Myometrial cell (primary cell): ENCODE results near the gene FAM98C. TPM values are rescaled to one million over a fixed set of nuclear protein-coding genes. Genes with fewer than 3 reads are reported as not detected.

Experiments used
- total RNA-seq: library from RNA; depleted of rRNA; stranded (reverse); fragments of >200 nt; gene quantifications from 2 replicates; pipeline ENCODE4 v1.2.3, GENCODE V29; 2015

The FAM98C gene
- 14.9 and 17.3 TPM in 2 replicates for total RNA-seq

GRCh38 chr19:38402967-38403674 lies at the start of gene FAM98C:
Gene FAM98C, plus strand, starts transcription at chr19:38403093. Its CDS starts 61 bp downstream, at chr19:38403154.

GRCh38 chr19:38374332-38375097 lies 28.4 kb upstream of the FAM98C start, which contains the start of gene PSMD8:
Gene PSMD8, plus strand, starts transcription at chr19:38374571. Its CDS starts 31 bp downstream, at chr19:38374602.

DNA sequence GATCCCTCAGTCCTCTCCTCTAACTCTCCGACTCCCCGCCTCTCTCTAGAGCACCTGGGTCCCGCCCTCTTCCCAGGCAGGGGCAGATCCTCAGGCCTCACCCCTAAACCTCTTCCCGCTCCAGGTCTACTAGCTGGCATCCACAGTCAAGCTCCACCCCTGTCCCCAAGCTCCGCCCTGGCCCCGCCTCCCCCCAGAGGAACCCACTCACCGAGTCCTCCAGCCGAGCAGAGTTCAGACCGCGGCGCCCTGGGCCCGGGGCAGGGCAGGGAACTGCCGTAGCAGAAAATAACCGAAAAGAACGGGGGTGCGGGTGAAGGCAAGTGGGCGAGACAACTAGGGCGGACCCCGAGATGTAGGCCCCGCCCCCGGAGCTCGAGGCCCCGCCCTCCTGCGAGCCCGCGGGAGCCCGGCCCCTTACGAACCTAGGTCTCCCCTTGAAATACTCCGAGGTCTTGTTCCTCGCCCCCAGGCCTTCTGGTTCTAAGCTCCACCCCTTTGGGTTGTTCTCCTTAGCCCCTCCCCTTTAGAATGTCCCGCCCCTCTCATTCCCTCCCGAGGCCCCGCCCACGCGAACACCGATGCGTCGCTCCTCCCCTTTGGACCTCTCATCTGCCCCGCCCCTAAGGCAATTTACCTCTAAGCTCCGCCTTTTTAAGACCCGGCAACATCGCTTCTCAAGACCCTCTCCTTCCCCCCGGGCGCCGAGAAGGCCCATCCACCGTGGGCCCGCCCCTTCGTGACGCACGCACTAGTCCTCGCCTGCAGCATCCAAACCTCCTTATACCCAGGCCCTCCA lies 15.1 kb upstream of the FAM98C start, which contains the start of gene GGN:
Gene GGN (minus strand): TSS at position 485 of the 799 bp plus-strand sequence. CDS start 773 bp downstream, outside the sequence.

DNA sequence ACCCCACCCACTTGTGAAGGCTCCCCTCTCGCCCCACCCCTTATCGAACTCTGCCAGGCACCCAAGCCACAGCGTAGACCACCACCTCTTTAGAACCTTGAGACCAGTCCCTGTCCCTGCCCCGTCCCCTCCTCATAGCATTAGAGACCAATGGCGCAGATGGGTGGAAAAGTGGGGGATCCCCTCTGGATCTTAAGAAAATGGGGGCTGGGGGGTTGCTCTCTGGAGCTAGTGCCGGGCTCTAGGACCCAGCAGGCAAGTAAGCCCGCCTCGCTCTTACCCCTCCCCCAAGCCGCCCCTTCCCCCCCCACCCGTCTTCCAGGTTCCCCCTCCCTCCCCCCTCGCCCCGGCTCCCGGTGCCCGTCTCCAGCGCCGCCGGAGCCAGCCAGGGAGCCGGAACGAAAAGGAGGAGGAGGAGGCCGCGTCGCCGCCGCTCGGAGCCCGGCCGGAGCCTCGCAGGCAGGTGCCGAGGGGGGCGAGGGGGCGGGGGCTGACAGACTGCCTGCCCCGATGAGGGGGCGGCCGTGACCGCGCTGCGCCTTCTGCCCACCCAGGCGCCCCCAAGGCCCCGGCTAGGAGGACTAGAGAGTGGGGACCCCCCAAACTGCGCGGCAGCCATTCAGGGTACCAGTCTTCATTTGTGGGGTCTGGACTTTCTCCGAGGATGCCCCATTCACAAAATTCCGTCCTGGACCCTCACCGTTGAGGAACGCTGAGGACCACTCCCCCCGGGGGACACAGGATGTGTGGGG lies 14.4 kb upstream of the FAM98C start, which contains the start of gene SPRED3:
Gene SPRED3 (plus strand): TSS at position 349 of the 752 bp plus-strand sequence. CDS start 1,606 bp downstream, outside the sequence.

DNA sequence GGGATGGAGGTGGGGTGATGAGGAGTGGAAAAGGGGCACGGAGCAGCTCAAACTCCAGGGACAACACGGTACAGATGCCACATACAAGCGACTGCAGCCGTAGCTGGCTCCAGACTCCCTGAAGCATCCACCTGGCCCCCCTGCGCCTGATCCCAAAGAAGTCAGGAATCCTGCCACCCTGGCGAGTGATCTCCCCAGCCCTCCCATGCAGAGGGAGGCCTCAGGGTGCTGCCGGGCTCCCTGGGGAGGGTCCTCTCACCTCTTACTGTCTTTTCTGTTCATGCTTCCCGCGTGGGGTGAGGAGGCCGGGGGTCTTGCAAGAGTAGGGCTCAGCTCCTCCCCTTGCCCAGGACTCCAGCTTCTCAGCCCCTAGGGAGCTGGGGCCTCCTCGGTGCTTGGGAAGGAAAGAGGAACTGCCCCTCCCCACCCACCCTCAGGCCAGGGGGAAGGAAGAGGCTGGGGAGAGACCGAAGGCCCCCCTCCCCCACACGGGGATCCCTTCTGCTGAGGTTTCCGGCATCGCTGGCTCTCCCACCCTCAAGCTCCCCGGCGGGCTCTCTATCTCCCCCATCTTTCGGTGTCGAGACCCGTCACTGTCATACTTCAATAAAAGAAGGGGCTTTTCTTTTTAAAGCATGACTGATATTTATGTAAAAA lies 23.0 kb downstream of the FAM98C start, which contains the start of gene RASGRP4:
Gene RASGRP4 (minus strand): TSS at position 410 of the 657 bp plus-strand sequence. CDS start 128 bp downstream, at position 282.

GRCh38 chr19:38433268-38433733 lies 30.4 kb downstream of the FAM98C start, which contains the start of gene RYR1:
Gene RYR1, plus strand, starts transcription at chr19:38433691. Its CDS starts 139 bp downstream, at chr19:38433830.

Other genes starting within 250 kb of the FAM98C start
- gene DPF1, start 178.9 kb upstream of the FAM98C start, total RNA-seq = 2.1 and 3.5 TPM in 2 replicates
- 1.6 TPM in 1 of 2 replicates, not detected in the other for gene PPP1R14A, start 146.7 kb upstream of the FAM98C start, total RNA-seq
- 3.7 and 7.5 TPM in 2 replicates for gene SPINT2, start 138.5 kb upstream of the FAM98C start, total RNA-seq
- not detected in 2 replicates for gene C19orf33, start 98.8 kb upstream of the FAM98C start, total RNA-seq
- 130 and 131 TPM in 2 replicates for gene YIF1B, start 87.1 kb upstream of the FAM98C start, total RNA-seq
- 3.2 and 3.7 TPM in 2 replicates for gene KCNK6, start 83.2 kb upstream of the FAM98C start, total RNA-seq
- gene CATSPERG, start 67.3 kb upstream of the FAM98C start, total RNA-seq = not detected in 2 replicates
- gene PSMD8, start 28.5 kb upstream of the FAM98C start, total RNA-seq = 491 and 548 TPM in 2 replicates
- gene GGN, start 15.1 kb upstream of the FAM98C start, total RNA-seq = 0.18 and 1.2 TPM in 2 replicates
- 1.7 and 2.5 TPM in 2 replicates for gene SPRED3, start 14.4 kb upstream of the FAM98C start, total RNA-seq
- gene RASGRP4, start 23.1 kb downstream of the FAM98C start, total RNA-seq = not detected in 2 replicates
- under 0.01 TPM in 1 of 2 replicates, not detected in the other for gene RYR1, start 30.6 kb downstream of the FAM98C start, total RNA-seq
- gene MAP4K1, start 214.9 kb downstream of the FAM98C start, total RNA-seq = 1.2 TPM in 1 of 2 replicates, not detected in the other
- gene EIF3K, start 216.1 kb downstream of the FAM98C start, total RNA-seq = 515 and 517 TPM in 2 replicates
- 411 and 523 TPM in 2 replicates for gene ACTN4, start 244.6 kb downstream of the FAM98C start, total RNA-seq